Measurements from ENCODE around the gene PLEKHB2. TPM values are rescaled to one million over a fixed set of nuclear protein-coding genes. Genes with fewer than 3 reads are reported as not detected.
"Not testable (repeated sequence)": the region's sequence is repeated elsewhere in the genome, so short reads cannot be mapped to it uniquely, and the experiment has no call there.

PLEKHB2 gene
- total RNA-seq, 2 experiments from 2014 or later = 23.4 to 38.3 TPM

- H3K4me2 ChIP-seq (ENCODE audit: low read length); H3K9me2 ChIP-seq (ENCODE audit: insufficient read depth, low read length); CTCF ChIA-PET (ENCODE audit: unreplicated experiment); BruUV-seq (replicated peaks); DNase-seq (ENCODE audit: low spot score); H3K4me3 ChIP-seq (ENCODE audit: low read depth, low read length, poor library complexity, severe bottlenecking); H2AFZ ChIP-seq (ENCODE audit: low read length); H4K20me1 ChIP-seq (ENCODE audit: insufficient read depth, low read length); POLR2A ChIA-PET; H3K4me1 ChIP-seq (ENCODE audit: insufficient read depth, low read length, poor library complexity, severe bottlenecking); H3K27ac ChIP-seq (ENCODE audit: low read depth, low read length, poor library complexity, severe bottlenecking); H3K9me3 ChIP-seq (ENCODE audit: low read length); H3K79me2 ChIP-seq (ENCODE audit: insufficient read depth, low read depth, low read length); intact Hi-C loops (cut with micrococcal nuclease; ENCODE audit: unreplicated experiment); H3K36me3 ChIP-seq (ENCODE audit: insufficient read depth, low read length): not testable (repeated sequence)
Measured at GRCh38 chr2:131181451-131181850, 76.3 kb downstream of the PLEKHB2 start.

- H4K20me1 ChIP-seq (ENCODE audit: insufficient read depth, low read length); DNase-seq (ENCODE audit: low spot score); H3K4me1 ChIP-seq (ENCODE audit: insufficient read depth, low read length, poor library complexity, severe bottlenecking); intact Hi-C loops (cut with micrococcal nuclease; ENCODE audit: unreplicated experiment); CTCF ChIA-PET (ENCODE audit: unreplicated experiment); BruUV-seq (replicated peaks); H3K27ac ChIP-seq (ENCODE audit: low read depth, low read length, poor library complexity, severe bottlenecking); H3K79me2 ChIP-seq (ENCODE audit: insufficient read depth, low read depth, low read length); POLR2A ChIA-PET; H3K9me2 ChIP-seq (ENCODE audit: insufficient read depth, low read length); H2AFZ ChIP-seq (ENCODE audit: low read length); H3K9me3 ChIP-seq (ENCODE audit: low read length); H3K36me3 ChIP-seq (ENCODE audit: insufficient read depth, low read length); H3K4me2 ChIP-seq (ENCODE audit: low read length); H3K4me3 ChIP-seq (ENCODE audit: low read depth, low read length, poor library complexity, severe bottlenecking): not testable (repeated sequence)
Measured at GRCh38 chr2:131193421-131193820, 88.3 kb downstream of the PLEKHB2 start.

- H3K36me3 ChIP-seq (ENCODE audit: insufficient read depth, low read length); POLR2A ChIA-PET; H4K20me1 ChIP-seq (ENCODE audit: insufficient read depth, low read length); H2AFZ ChIP-seq (ENCODE audit: low read length); H3K27ac ChIP-seq (ENCODE audit: low read depth, low read length, poor library complexity, severe bottlenecking); H3K4me1 ChIP-seq (ENCODE audit: insufficient read depth, low read length, poor library complexity, severe bottlenecking); H3K9me3 ChIP-seq (ENCODE audit: low read length); H3K79me2 ChIP-seq (ENCODE audit: insufficient read depth, low read depth, low read length); BruUV-seq (replicated peaks); H3K4me2 ChIP-seq (ENCODE audit: low read length); DNase-seq (ENCODE audit: low spot score); H3K4me3 ChIP-seq (ENCODE audit: low read depth, low read length, poor library complexity, severe bottlenecking); intact Hi-C loops (cut with micrococcal nuclease; ENCODE audit: unreplicated experiment); CTCF ChIA-PET (ENCODE audit: unreplicated experiment); H3K9me2 ChIP-seq (ENCODE audit: insufficient read depth, low read length): not testable (repeated sequence)
Measured at GRCh38 chr2:131196186-131196585, 91.0 kb downstream of the PLEKHB2 start.

Small RNA genes lying within 50 kb of the gene (small RNA-seq; reads per million reads assigned to genes)
- gene AC009477.1 = not detected

Other genes starting within 250 kb of the PLEKHB2 start
- 53.5 and 53.6 TPM in 2 replicates for gene FAM168B, start 11.9 kb upstream of the PLEKHB2 start, total RNA-seq (2014; rRNA removed; shearing (Covaris generic))
- 81.5 and 85.3 TPM in 2 replicates for gene FAM168B, start 11.9 kb upstream of the PLEKHB2 start, total RNA-seq (2022)
- gene POTEE, start 104.2 kb downstream of the PLEKHB2 start, total RNA-seq (2014; rRNA removed; shearing (Covaris generic)) = 0.13 TPM in 1 of 2 replicates, not detected in the other
- 0.28 and 0.34 TPM in 2 replicates for gene POTEE, start 104.2 kb downstream of the PLEKHB2 start, total RNA-seq (2022)

All from OCI-LY7 (cell line).